Endothelial cell of umbilical vein (primary cell): ENCODE results near the gene HNRNPH1. TPM values are rescaled to one million over a fixed set of nuclear protein-coding genes. Genes with fewer than 3 reads are reported as not detected.

Experiments
- BruUV-seq: library from RNA; stranded (reverse); fragments of 400-500 nt; replicated peaks from 2 replicates; lab custom pipeline; 2021; lab: Mats Ljungman, UMichigan
- CTCF ChIA-PET: fragments of 300-600, 350-600 bp; sonication (Branson Sonifier 250); formaldehyde crosslinking; loops from one replicate; lab custom pipeline; 2021; ENCODE audit warnings: antibody characterized with exemption, inconsistent platforms; lab: Charles Lee
- POLR2A ChIA-PET: fragments of 300-600, 350-600 bp; sonication (Branson Sonifier 250); formaldehyde crosslinking; loops from one replicate; lab custom pipeline; 2021; ENCODE audit warnings: antibody characterized with exemption, inconsistent platforms; lab: Charles Lee
- DNase-seq: peaks from one replicate; pipeline ENCODE4 v3.0.0-alpha.2; 2011; ENCODE audit warnings: low read depth, low spot score
- FAIRE-seq: peaks from 2 replicates; lab custom pipeline; 2011; peaks lifted over from hg19 to GRCh38; lab: Jason Lieb, UNC
- H2AFZ ChIP-seq: 2 replicates; pipeline ENCODE4 v1.6.0; 2012; ENCODE audit warnings: low read depth, low read length, control low read depth, inconsistent platforms
- H3K27ac ChIP-seq: 2 replicates; pipeline ENCODE4 v1.5.1; 2011; ENCODE audit warnings: low read depth, mild to moderate bottlenecking, control low read depth, low read length, moderate library complexity; ENCODE audit not compliant: insufficient read depth
- H3K27me3 ChIP-seq, 2 experiments: 2 replicates each; pipeline versions ENCODE4 v1.6.0 to v1.6.1; 2011; ENCODE audit warnings: low read length in 2 of 2, mixed read lengths in 1 of 2; ENCODE audit not compliant: control insufficient read depth in 2 of 2, insufficient read depth in 2 of 2
- H3K36me3 ChIP-seq, 2 experiments: 2 replicates in 1 of 2; 3 replicates in 1 of 2; pipeline ENCODE4 v1.5.1; 2011; ENCODE audit warnings: low read length in 2 of 2, mild to moderate bottlenecking in 1 of 2, moderate library complexity in 1 of 2; ENCODE audit not compliant: control insufficient read depth in 2 of 2, insufficient read depth in 2 of 2; ENCODE audit errors: extremely low read depth in 1 of 2
- H3K4me1 ChIP-seq: 3 replicates; pipeline ENCODE4 v1.5.1; 2011; ENCODE audit warnings: mild to moderate bottlenecking, low read length; ENCODE audit not compliant: control insufficient read depth, insufficient read depth; ENCODE audit errors: extremely low read depth
- H3K4me2 ChIP-seq: 2 replicates; pipeline ENCODE4 v1.6.1; 2011; ENCODE audit warnings: low read length, control low read depth, mixed read lengths; ENCODE audit not compliant: insufficient read depth
- H3K4me3 ChIP-seq, 3 experiments: fragments of 200-600 bp in 1 of 3; sonication (generic), shearing (Covaris generic) in 1 of 3; replicated peaks in 1 of 3; 2 replicates each; pipeline ENCODE4 v1.5.1; 2011 to 2016; ENCODE audit warnings: control low read depth in 3 of 3, low read length in 3 of 3, mild to moderate bottlenecking in 2 of 3, inconsistent platforms in 1 of 3, low read depth in 1 of 3, moderate library complexity in 1 of 3; ENCODE audit not compliant: insufficient read depth in 1 of 3
- H3K79me2 ChIP-seq: 2 replicates; pipeline ENCODE4 v1.6.0; 2012; ENCODE audit warnings: low read length, inconsistent platforms; ENCODE audit not compliant: control insufficient read depth, insufficient read depth
- H3K9ac ChIP-seq: replicated peaks from 2 replicates; pipeline ENCODE3; 2011; ENCODE audit warnings: low read length, control low read depth; ENCODE audit not compliant: insufficient read depth; ENCODE audit errors: extremely low read depth
- H3K9me1 ChIP-seq: replicated peaks from 3 replicates; pipeline ENCODE4 v1.6.0; 2011; ENCODE audit warnings: mild to moderate bottlenecking, low read length; ENCODE audit not compliant: control insufficient read depth, insufficient read depth; ENCODE audit errors: extremely low read depth
- H3K9me3 ChIP-seq: replicated peaks from 2 replicates; pipeline ENCODE4 v1.5.1; 2012; ENCODE audit warnings: low read length, inconsistent platforms; ENCODE audit not compliant: control insufficient read depth, insufficient read depth
- H4K20me1 ChIP-seq: replicated peaks from 2 replicates; pipeline ENCODE3; 2011; ENCODE audit warnings: mild to moderate bottlenecking, low read length; ENCODE audit not compliant: control insufficient read depth, insufficient read depth; ENCODE audit errors: extremely low read depth
- CTCF ChIP-seq, 2 donors: IDR thresholded peaks; 1 replicate in 1 of 2; 2 replicates in 1 of 2; pipeline ENCODE4 v1.5.1; 2011; ENCODE audit warnings: low read length in 2 of 2, mild to moderate bottlenecking in 2 of 2, moderate library complexity in 2 of 2, control low read depth in 1 of 2, inconsistent platforms in 1 of 2, low read depth in 1 of 2; ENCODE audit not compliant: insufficient read depth in 1 of 2; ENCODE audit errors: extremely low read depth in 1 of 2
- EZH2 ChIP-seq: IDR thresholded peaks from 2 replicates; pipeline ENCODE4 v1.6.1; 2012; ENCODE audit warnings: borderline replicate concordance, low read depth, mild to moderate bottlenecking, moderate library complexity, low read length, inconsistent platforms; ENCODE audit not compliant: severe bottlenecking
- FOS ChIP-seq: IDR thresholded peaks from 2 replicates; pipeline ENCODE4 v1.6.1; 2011; ENCODE audit warnings: mild to moderate bottlenecking, low read length, moderate library complexity, borderline replicate concordance; ENCODE audit not compliant: insufficient read depth
- GATA2 ChIP-seq: IDR thresholded peaks from 2 replicates; pipeline ENCODE4 v1.7.0; 2011; ENCODE audit warnings: low read depth, mild to moderate bottlenecking, moderate library complexity, mixed read lengths, low read length; ENCODE audit not compliant: insufficient read length, insufficient read depth
- JUN ChIP-seq: IDR thresholded peaks from 2 replicates; pipeline ENCODE4 v1.6.1; 2011; ENCODE audit warnings: borderline replicate concordance, low read depth; ENCODE audit not compliant: insufficient read length, insufficient read depth
- MAX ChIP-seq: IDR thresholded peaks from 2 replicates; pipeline ENCODE4 v1.6.1; 2011; ENCODE audit not compliant: insufficient read depth, insufficient read length
- MYC ChIP-seq: IDR thresholded peaks from one replicate; pipeline ENCODE4 v1.6.1; 2011; ENCODE audit warnings: mild to moderate bottlenecking, low read depth, low read length
- POLR2A ChIP-seq: IDR thresholded peaks from 2 replicates; pipeline ENCODE4 v1.6.1; 2012; ENCODE audit warnings: low read depth, mild to moderate bottlenecking, control low read depth, low read length
- POLR2AphosphoS5 ChIP-seq: IDR thresholded peaks from 2 replicates; pipeline ENCODE4 v1.6.1; 2012; ENCODE audit warnings: low read depth, mild to moderate bottlenecking, control low read depth, low read length, moderate library complexity; ENCODE audit not compliant: insufficient read depth
- dilution Hi-C: fragments of 300-500 bp; cut with MboI; formaldehyde crosslinking; loops from one replicate; pipeline ENCODE4 v1.15.0; 2019; ENCODE audit warnings: low sequenced_read_pairs; ENCODE audit not compliant: extremely low pct_ligation_motif_present
- intact Hi-C: fragments of 100-400 bp; cut with micrococcal nuclease; formaldehyde crosslinking; loops from one replicate; pipeline ENCODE4 v1.10.0; 2022
- polyA plus RNA-seq, 4 experiments: library from polyadenylated mRNA; depleted of rRNA in 3 of 4; stranded (reverse) in 3 of 4; unstranded in 1 of 4; fragments of >200 nt; gene quantifications; 2 replicates each; pipeline versions ENCODE4 v1.2.1 to v1.2.3, GENCODE V29; 2011 to 2012; ENCODE audit warnings: missing spikeins in 1 of 4
- total RNA-seq: library from RNA; stranded (reverse); gene quantifications from 2 replicates; pipeline ENCODE4 v1.2.3, GENCODE V29; 2021

Gene HNRNPH1
- total and polyA plus RNA-seq, 2 donors (not counting 3 experiments of a cell fraction or from before 2014, with no cell fraction given) = 348 to 993 TPM

GRCh38 chr5:179616002-179616594 lies 7.4 kb downstream of the HNRNPH1 start:
- TF ChIP-seq MYC (no peak), GATA2 (no peak), MAX (no peak)
- CTCF ChIA-PET = no interaction called here
- Histone ChIP-seq H3K4me1 (peaks cover 38% of the 10 kb centered on the region), H2AFZ (no peak overlapping the region), H3K9ac (no peak overlapping the region), H3K79me2 (peaks cover 73% of the 10 kb centered on the region), H3K9me3 (no peaks in the 10 kb centered on the region), H3K36me3 (peaks cover 54 to 73% of the 10 kb centered on the region in 2 experiments), H3K4me2 (no peak overlapping the region), H3K27ac (no peak overlapping the region), H3K4me3 (no peak overlapping the region), H3K9me1 (no peaks in the 10 kb centered on the region), H3K27me3 (no peaks in the 10 kb centered on the region), H4K20me1 (peaks cover 40% of the 10 kb centered on the region)
- FAIRE-seq (no peak), DNase-seq (no peak)
- POLR2A ChIA-PET = interaction anchor here (0.5 kb wide), 1 partner anchor 8 kb away, joined by 3 read pairs; no protein-coding TSS in a partner anchor
- dilution Hi-C loops (no loop called here), intact Hi-C loops (no loop called here)
- BruUV-seq = no TSS peak

GRCh38 chr5:179615203-179615602 lies 8.3 kb downstream of the HNRNPH1 start:
- CTCF ChIA-PET = no interaction called here
- dilution Hi-C loops = no loop called here

More at GRCh38 chr5:179615203-179615602, 8.3 kb downstream of the HNRNPH1 start:
- no peak overlapping the region for H3K27ac ChIP-seq
- BruUV-seq = no TSS peak
- no peak for TF ChIP-seq JUN
- no peak for TF ChIP-seq POLR2AphosphoS5
- TF ChIP-seq MYC = no peak
- TF ChIP-seq FOS = no peak
- no peak for TF ChIP-seq CTCF (IDR thresholded peaks at IDR 0.05; ENCODE audit: extremely low read depth in 1 of 2, insufficient read depth in 1 of 2, low read depth in 1 of 2, low read length in 2 of 2)
- no peak for TF ChIP-seq MAX
- TF ChIP-seq GATA2 = no peak
- TF ChIP-seq EZH2 = no peak
- TF ChIP-seq POLR2A = no peak
- peaks cover 30% of the 10 kb centered on the region for H3K4me1 ChIP-seq
- no peak overlapping the region for H3K4me3 ChIP-seq
- H3K9ac ChIP-seq = no peak overlapping the region
- H2AFZ ChIP-seq = no peak overlapping the region
- peaks cover 64% of the 10 kb centered on the region for H3K79me2 ChIP-seq
- H3K9me1 ChIP-seq = no peaks in the 10 kb centered on the region
- H3K9me3 ChIP-seq = no peaks in the 10 kb centered on the region
- no peaks in the 10 kb centered on the region for H3K27me3 ChIP-seq
- peaks cover 54 to 64% of the 10 kb centered on the region in 2 experiments for H3K36me3 ChIP-seq
- DNase-seq (no peak), FAIRE-seq (no peak)
- no peak overlapping the region for H3K4me2 ChIP-seq
- intact Hi-C loops = no loop called here
- POLR2A ChIA-PET = interaction anchor here (3.8 kb wide), 1 partner anchor 8 kb away, joined by 30 read pairs; the partner anchor contains the start of gene HNRNPH1
- H4K20me1 ChIP-seq = peaks cover 34% of the 10 kb centered on the region
